ENCODE data around the gene ST3GAL4.

The ST3GAL4 gene

GRCh38 chr11:126456089-126456488 is 100.6 kb downstream of the ST3GAL4 start:
- DNase-seq = no peak

- no peak for DNase-seq
These were observed 101.5 kb downstream of the ST3GAL4 start for GRCh38 chr11:126456783-126457542.

GRCh38 chr11:126457817-126458216 is 102.3 kb downstream of the ST3GAL4 start:
- no peak for DNase-seq

DNA sequence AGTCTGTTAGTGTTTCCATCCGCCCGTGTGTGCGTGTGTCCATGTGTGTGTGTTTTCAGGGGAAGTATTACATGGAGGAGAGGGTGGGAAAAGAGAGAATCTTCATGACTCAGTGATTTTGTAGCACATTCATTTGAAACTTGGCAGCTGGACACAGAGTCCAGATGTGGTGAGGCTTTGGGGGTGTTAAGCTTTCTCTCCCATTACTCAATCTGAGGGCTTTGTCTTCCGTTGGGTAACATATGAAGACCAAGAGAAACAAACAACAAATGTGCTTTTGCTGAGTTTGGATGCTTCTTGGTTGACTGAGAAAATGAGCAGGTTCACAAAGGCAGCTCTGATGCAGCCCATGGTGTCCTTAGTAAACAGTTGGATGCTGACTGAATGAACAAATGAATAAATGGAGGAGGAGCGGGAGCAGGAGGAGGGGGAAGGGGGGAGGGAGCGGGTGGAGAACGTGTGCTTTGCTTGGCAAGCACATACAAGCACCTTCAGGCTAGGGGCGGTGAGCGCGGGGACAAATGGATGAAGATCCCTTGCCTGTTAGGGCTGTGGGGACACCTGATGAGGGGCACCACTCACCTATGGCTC is 104.3 kb downstream of the ST3GAL4 start:
- DNase-seq = no peak

DNA sequence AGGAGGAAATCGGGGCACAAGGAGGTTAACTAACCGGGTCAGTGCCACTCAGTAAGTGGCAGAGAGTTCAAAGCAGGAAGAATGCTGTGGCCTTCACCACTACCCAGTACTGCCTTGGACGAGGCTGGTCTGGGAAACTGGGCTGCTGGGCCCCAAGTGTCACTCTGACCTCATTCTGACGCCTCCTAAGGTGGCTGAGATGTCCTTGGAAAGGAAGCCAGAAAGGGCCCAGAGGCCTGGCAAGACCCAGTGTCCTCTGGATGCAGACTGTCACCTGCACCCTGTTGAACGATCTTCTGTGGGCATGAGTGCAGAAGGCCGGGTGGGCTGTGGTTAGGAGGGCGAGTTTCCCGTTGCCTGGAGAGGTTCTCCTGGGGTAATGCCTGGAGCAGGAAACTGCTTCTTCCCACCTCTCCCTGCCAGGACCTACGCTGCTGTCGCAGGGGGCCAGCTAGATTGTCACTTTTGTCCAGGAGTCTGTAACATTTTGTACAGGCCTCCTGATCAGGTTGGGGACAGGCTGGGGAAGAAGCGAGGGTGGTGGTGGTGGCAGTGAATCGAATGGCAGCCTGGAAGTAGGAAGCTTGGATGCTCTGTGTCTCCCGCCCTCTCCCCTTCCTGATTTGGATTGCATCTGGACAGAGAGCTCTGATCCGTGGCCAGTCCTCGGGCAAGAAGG is 105.1 kb downstream of the ST3GAL4 start:
- no peak for DNase-seq

DNA sequence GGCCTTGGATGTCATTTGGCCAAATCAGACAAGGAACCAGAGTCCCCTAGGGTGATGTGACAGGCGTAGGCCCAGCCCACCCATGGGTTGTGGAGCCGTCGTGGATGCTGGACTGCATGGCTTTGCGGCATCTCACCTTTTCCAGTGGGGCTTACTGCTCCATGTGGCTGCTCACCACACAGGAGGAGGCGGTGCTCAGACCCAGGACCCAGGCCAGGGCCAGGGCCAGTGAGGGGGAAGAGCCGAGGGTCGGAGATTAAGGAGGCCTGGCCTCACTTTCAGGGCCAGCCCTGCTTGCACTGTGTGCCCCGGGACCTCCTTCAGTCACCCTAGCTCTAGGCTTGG is 105.6 kb downstream of the ST3GAL4 start:
- no peak for DNase-seq

DNA sequence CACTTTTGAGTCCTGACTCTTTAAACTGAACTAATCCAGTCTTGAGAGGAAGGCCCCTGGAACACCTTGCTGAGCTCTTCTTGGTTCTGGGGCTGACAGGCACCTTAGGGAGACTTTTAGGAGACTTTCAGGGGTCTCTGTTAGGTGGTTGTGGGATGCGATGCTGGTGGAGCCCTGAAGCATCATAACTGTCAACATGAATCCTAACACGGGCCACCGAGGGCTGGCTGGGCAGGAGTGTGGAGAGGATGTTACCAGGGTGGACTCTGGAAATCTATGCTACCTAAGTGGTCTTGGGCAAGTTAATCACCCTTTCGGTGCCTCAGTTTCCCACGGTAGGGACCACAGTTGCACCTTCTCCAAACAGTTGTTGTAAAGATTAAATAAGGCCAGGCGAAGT is 106.5 kb downstream of the ST3GAL4 start:
- DNase-seq = no peak

DNA sequence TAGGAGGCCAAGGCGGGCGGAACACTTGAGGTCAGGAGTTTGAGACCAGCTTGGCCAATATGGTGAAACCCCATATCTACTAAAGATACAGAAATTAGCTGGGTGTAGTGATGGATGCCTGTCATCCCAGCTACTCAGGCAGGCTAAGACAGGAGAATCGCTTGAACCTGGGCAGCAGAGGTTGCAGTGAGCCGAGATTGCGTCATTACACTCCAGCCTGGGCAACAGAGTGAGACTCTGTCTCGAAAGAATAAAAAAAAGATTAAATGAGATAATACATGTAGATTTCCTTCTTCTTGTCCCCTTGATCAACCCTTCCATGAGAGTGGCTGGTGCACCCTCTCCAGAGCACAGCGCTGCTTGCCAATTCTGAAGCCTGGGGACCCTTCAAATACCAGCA is 106.9 kb downstream of the ST3GAL4 start:
- DNase-seq = no peak

Data from activated CD4-positive, alpha-beta T cell treated with anti-CD3 and anti-CD28 coated beads, Interleukin-10, Interleukin-2, amounts not matched to agents 100 ng/mL and 50 ng/mL, durations not matched to agents 16 hours and 8 hours (primary cell).